Thymus (tissue), 11 donors: ENCODE measurements around the gene SYNPO2. TPM values are rescaled to one million over a fixed set of nuclear protein-coding genes. Genes with fewer than 3 reads are reported as not detected.
"Not testable (repeated sequence)": the region's sequence is repeated elsewhere in the genome, so short reads cannot be mapped to it uniquely, and the experiment has no call there.

Experiments
- DNase-seq, 9 donors: peaks; one replicate each; pipeline ENCODE4 v3.0.0-alpha.2; 2013; ENCODE audit warnings: low spot score in 9 of 9, low read depth in 6 of 9, missing footprints in 1 of 9
- H3K27ac ChIP-seq, 2 donors: one replicate each; pipeline ENCODE4 v1.5.1; 2013; ENCODE audit warnings: control low read depth in 1 of 2, low read depth in 1 of 2, low read length in 1 of 2, mild to moderate bottlenecking in 1 of 2, moderate library complexity in 1 of 2
- H3K27me3 ChIP-seq, 2 donors: one replicate each; pipeline ENCODE4 v1.5.1; 2013; ENCODE audit warnings: low read length in 1 of 2; ENCODE audit not compliant: control insufficient read depth in 2 of 2, insufficient read depth in 1 of 2
- H3K36me3 ChIP-seq, 2 donors: one replicate each; pipeline ENCODE4 v1.5.1; 2013; ENCODE audit warnings: low read length in 1 of 2, mild to moderate bottlenecking in 1 of 2, moderate library complexity in 1 of 2; ENCODE audit not compliant: control insufficient read depth in 2 of 2, insufficient read depth in 2 of 2
- H3K4me1 ChIP-seq, 2 donors: one replicate each; pipeline ENCODE4 v1.5.1; 2013; ENCODE audit warnings: low read length in 2 of 2; ENCODE audit not compliant: control insufficient read depth in 2 of 2, insufficient read depth in 2 of 2
- H3K4me3 ChIP-seq, 2 donors: one replicate each; pipeline ENCODE4 v1.5.1; 2013; ENCODE audit warnings: low read length in 2 of 2, control low read depth in 1 of 2, mild to moderate bottlenecking in 1 of 2
- H3K9me3 ChIP-seq, 2 donors: one replicate each; pipeline ENCODE4 v1.5.1; 2013; ENCODE audit warnings: low read length in 1 of 2, mild to moderate bottlenecking in 1 of 2; ENCODE audit not compliant: control insufficient read depth in 2 of 2, insufficient read depth in 1 of 2
- WGBS: extraction: QIAGEN DNeasy Blood & Tissue Kit; methylation state at CpG from one replicate; pipeline ENCODE4 v1.1.7; 2013; 5-methylcytosine and 5-hydroxymethylcytosine counted together
- polyA plus RNA-seq: library from polyadenylated mRNA; stranded (reverse); fragments of 200-250 nt; gene quantifications from one replicate; pipeline ENCODE4 v1.2.3, GENCODE V29; 2013
- total RNA-seq: library from RNA; stranded (reverse); fragments of 120-200 nt; gene quantifications from one replicate; pipeline ENCODE4 v1.2.4, GENCODE V29; 2013
- donor health status: healthy.

Gene SYNPO2
- total and polyA plus RNA-seq, 2 donors: 15.8 to 31.3 TPM

DNA sequence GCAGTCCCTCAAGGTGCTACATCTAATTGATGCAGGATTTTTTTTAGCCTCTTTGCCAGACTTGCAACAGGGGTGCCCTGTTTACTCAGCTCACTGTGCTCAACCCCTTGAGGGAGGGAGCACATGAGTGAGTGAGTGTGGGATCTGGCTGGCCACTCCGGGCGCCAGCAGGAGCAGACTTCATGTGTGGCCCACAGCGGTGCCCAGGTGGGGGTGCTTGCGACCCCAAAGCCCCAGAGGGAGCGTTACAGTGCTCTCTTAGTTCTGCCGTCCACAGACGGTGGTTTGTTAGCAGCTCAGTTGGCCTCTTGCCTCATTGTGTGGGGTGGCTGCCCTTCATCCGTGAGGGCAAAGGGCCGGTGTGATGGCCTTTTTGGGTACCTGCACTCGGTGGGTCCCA is 165.3 kb downstream of the SYNPO2 start:
- Histone ChIP-seq H3K9me3 (no peaks in the 10 kb centered on the region), H3K27ac (no peak overlapping the region), H3K36me3 (no peaks in the 10 kb centered on the region), H3K4me1 (no peaks in the 10 kb centered on the region), H3K27me3 (no peaks in the 10 kb centered on the region), H3K4me3 (no peak overlapping the region)
- DNase-seq: no peak
- 96% methylated on average over 10 of the region's 10 CpGs for WGBS

DNA sequence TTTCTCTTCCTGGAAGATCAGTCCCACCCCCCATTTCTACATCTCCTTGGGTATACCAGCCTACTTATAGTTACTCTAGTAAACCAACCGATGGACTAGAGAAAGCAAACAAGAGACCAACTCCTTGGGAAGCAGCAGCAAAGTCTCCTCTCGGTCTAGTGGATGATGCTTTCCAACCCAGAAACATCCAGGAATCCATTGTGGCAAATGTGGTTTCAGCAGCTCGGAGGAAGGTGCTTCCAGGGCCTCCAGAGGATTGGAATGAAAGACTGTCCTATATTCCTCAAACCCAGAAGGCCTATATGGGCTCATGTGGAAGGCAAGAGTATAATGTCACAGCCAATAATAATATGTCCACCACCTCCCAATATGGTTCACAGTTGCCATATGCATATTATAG is 168.8 kb downstream of the SYNPO2 start:
- H3K36me3 ChIP-seq: no peaks in the 10 kb centered on the region
- H3K27me3 ChIP-seq: no peaks in the 10 kb centered on the region
- WGBS: 91% methylated on average over 3 of the region's 3 CpGs
- DNase-seq: no peak
- H3K4me1 ChIP-seq: no peaks in the 10 kb centered on the region
- no peak overlapping the region for H3K4me3 ChIP-seq
- H3K27ac ChIP-seq: no peak overlapping the region
- no peaks in the 10 kb centered on the region for H3K9me3 ChIP-seq

- DNase-seq: no peak
- Histone ChIP-seq H3K36me3 (no peaks in the 10 kb centered on the region), H3K9me3 (no peaks in the 10 kb centered on the region), H3K4me1 (no peaks in the 10 kb centered on the region), H3K27ac (no peak overlapping the region), H3K4me3 (no peak overlapping the region), H3K27me3 (no peaks in the 10 kb centered on the region)
- WGBS: 60% methylated on average over 3 of the region's 3 CpGs
These were observed 170.6 kb downstream of the SYNPO2 start for GRCh38 chr4:119059221-119059620.

GRCh38 chr4:119067125-119067524 is 178.5 kb downstream of the SYNPO2 start:
- not testable (repeated sequence) for H3K9me3 ChIP-seq, H3K4me1 ChIP-seq, H3K36me3 ChIP-seq, H3K27ac ChIP-seq, H3K4me3 ChIP-seq, DNase-seq, H3K27me3 ChIP-seq
- WGBS: 93% methylated on average over 10 of the region's 12 CpGs

- 96% methylated on average over 17 of the region's 17 CpGs for WGBS
- not testable (repeated sequence) for H3K27me3 ChIP-seq, H3K36me3 ChIP-seq, H3K4me1 ChIP-seq, DNase-seq, H3K4me3 ChIP-seq, H3K9me3 ChIP-seq, H3K27ac ChIP-seq
These were observed 179.2 kb downstream of the SYNPO2 start for GRCh38 chr4:119067670-119068360.

GRCh38 chr4:119068529-119068962 is 179.9 kb downstream of the SYNPO2 start:
- Histone ChIP-seq H3K27ac (no peak overlapping the region), H3K4me3 (no peak overlapping the region)

DNA sequence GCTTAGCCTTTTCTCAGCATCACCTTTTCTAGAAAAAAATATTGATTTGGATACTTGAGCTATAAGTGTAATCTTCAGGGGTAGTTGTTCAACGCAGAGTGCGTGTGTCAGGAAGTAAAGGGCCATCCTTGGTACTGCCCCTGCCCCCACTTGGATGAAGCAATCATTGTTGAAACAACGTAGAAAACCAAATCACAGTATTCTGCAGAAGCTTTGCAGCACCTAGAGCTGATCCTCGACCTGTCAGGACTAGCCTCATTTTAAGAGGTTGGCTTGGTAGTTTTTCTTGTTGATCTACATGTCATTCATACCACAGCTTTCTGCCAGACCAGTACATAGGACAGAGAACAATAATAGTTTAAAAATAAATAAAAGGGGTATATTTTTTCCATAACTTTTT is 181.6 kb downstream of the SYNPO2 start:
- WGBS: 89% methylated on average over 4 of the region's 4 CpGs
- DNase-seq: no peak
- Histone ChIP-seq H3K9me3 (no peaks in the 10 kb centered on the region), H3K27ac (no peak overlapping the region), H3K36me3 (no peaks in the 10 kb centered on the region), H3K27me3 (no peaks in the 10 kb centered on the region), H3K4me3 (no peak overlapping the region), H3K4me1 (no peaks in the 10 kb centered on the region)

More at GRCh38 chr4:119068529-119068962, 179.9 kb downstream of the SYNPO2 start:
- no peaks in the 10 kb centered on the region for H3K27me3 ChIP-seq
- 62% methylated on average over 3 of the region's 3 CpGs for WGBS
- H3K36me3 ChIP-seq: no peaks in the 10 kb centered on the region
- no peak for DNase-seq
- no peaks in the 10 kb centered on the region for H3K4me1 ChIP-seq
- H3K9me3 ChIP-seq: no peaks in the 10 kb centered on the region

GRCh38 chr4:119080721-119081541 is 192.3 kb downstream of the SYNPO2 start:
- Histone ChIP-seq H3K27ac (no peak overlapping the region), H3K9me3 (no peaks in the 10 kb centered on the region), H3K27me3 (no peaks in the 10 kb centered on the region), H3K36me3 (no peaks in the 10 kb centered on the region), H3K4me1 (no peaks in the 10 kb centered on the region), H3K4me3 (no peak overlapping the region)
- WGBS: 95% methylated on average over 2 of the region's 2 CpGs
- DNase-seq: no peak

GRCh38 chr4:119081542-119081859 is 192.8 kb downstream of the SYNPO2 start:
- Histone ChIP-seq H3K27me3 (no peaks in the 10 kb centered on the region), H3K4me1 (no peaks in the 10 kb centered on the region), H3K9me3 (no peaks in the 10 kb centered on the region), H3K36me3 (no peaks in the 10 kb centered on the region), H3K4me3 (no peak overlapping the region), H3K27ac (no peak overlapping the region)
- 81% methylated on average over 1 of the region's 1 CpG for WGBS
- DNase-seq: no peak
